ENCODE data around the gene CRK. TPM values are rescaled to one million over a fixed set of nuclear protein-coding genes. Genes with fewer than 3 reads are reported as not detected.

CRK gene
- total and polyA plus RNA-seq, 2 of the 4 experiments (the other 2 are of a cell fraction): 57.6 to 100 TPM

GRCh38 chr17:1399679-1400512 lies 56.1 kb downstream of the CRK start, which contains the start of gene YWHAE:
YWHAE (minus strand) TSS chr17:1400222; CDS start chr17:1400110, 112 bp downstream.
- dilution Hi-C loops (cut with HindIII; ENCODE audit: low sequenced_read_pairs, unreplicated experiment): no loop called here

More at GRCh38 chr17:1399679-1400512, 56.1 kb downstream of the CRK start, which contains the start of gene YWHAE:
- CTCF ChIA-PET: interaction anchor here (0.9 kb wide), 1 partner anchor 9 kb away, joined by 3 read pairs; no protein-coding TSS in a partner anchor
- H3K4me3 ChIP-seq (ENCODE audit: insufficient read depth, low read depth, low read length): peak within 1 kb of the TSS; percentile 79
- no TSS peak for BruUV-seq (replicated peaks)
- intact Hi-C loops (cut with micrococcal nuclease) (loop anchor here (2.0 to 5.0 kb wide), 3 partner anchors 35 to 57 kb away; partner anchors contain the start of gene CRK), in situ Hi-C loops (cut with MboI; ENCODE audit: low sequenced_read_pairs) (no loop called here)
- H3K27me3 ChIP-seq (ENCODE audit: control insufficient read depth, insufficient read depth, low read length): no peaks in the 10 kb centered on the region
- peak within 1 kb of the TSS; percentile 98 for H3K27ac ChIP-seq (ENCODE audit: insufficient read depth, low read length)
- H3K4me2 ChIP-seq (ENCODE audit: low read depth, low read length): peak within 1 kb of the TSS; percentile 100
- ATAC-seq (ENCODE audit: low read depth) (peak; percentile 94), DNase-seq (peak; percentile 91)
- H3K56ac ChIP-seq (ENCODE audit: extremely low read depth, insufficient read depth, low read length): peak within 1 kb of the TSS; percentile 99
- H3K4me1 ChIP-seq (ENCODE audit: control insufficient read depth, insufficient read depth, low read length): no peaks in the 10 kb centered on the region; the same call in none of the 2 replicates
- peaks cover 51% of the 10 kb centered on the region for H4K20me1 ChIP-seq (ENCODE audit: insufficient read depth, low read length)
- H2BK120ac ChIP-seq (ENCODE audit: low read depth, low read length): peak within 1 kb of the TSS; percentile 82
- POLR2A ChIA-PET (ENCODE audit: unreplicated experiment): interaction anchor here (1.7 kb wide), 1 partner anchor 9 kb away, joined by 3 read pairs; no protein-coding TSS in a partner anchor
- H3K79me1 ChIP-seq (ENCODE audit: low read depth in 1 of 2, low read length in 2 of 2): peaks cover 0 to 14% of the 10 kb centered on the region in 2 experiments; a peak in 1 of 4 replicates
- H2BK5ac ChIP-seq (ENCODE audit: low read depth, low read length, poor library complexity, severe bottlenecking): peak within 1 kb of the TSS; percentile 98
- 0% methylated on average over 43 of the region's 82 CpGs; no CpG with 5 or more reads in 1 of the 2 experiments for WGBS, 2 experiments (ENCODE audit: extremely low coverage in 2 of 2, insufficient read length in 1 of 2)
- H4K91ac ChIP-seq (ENCODE audit: insufficient read depth, low read depth, low read length): peak within 1 kb of the TSS; percentile 93
- H3K9ac ChIP-seq (ENCODE audit: low read depth, low read length): peak within 1 kb of the TSS; percentile 95
- H2BK20ac ChIP-seq (ENCODE audit: low read depth, low read length): no peak within 1 kb of the TSS
- H3K14ac ChIP-seq (replicated peaks; ENCODE audit: low read depth, low read length): peak within 1 kb of the TSS; percentile 100
- H4K8ac ChIP-seq (ENCODE audit: low read depth in 2 of 2, low read length in 2 of 2): peak within 1 kb of the TSS; percentile 95 to 99
- peak within 1 kb of the TSS; percentile 100 for H2AK5ac ChIP-seq (ENCODE audit: low read depth, low read length)
- H3K36me3 ChIP-seq (ENCODE audit: control insufficient read depth, insufficient read depth, low read length): peaks cover 4% of the 10 kb centered on the region
- peak within 1 kb of the TSS; percentile 99 for H3K4ac ChIP-seq (ENCODE audit: low read depth, low read length)
- H4K5ac ChIP-seq (ENCODE audit: low read depth, low read length): peak within 1 kb of the TSS; percentile 89
- peak; percentile 38 for TF ChIP-seq USF2 (IDR thresholded peaks at IDR 0.05; ENCODE audit: low read depth, low read length)
- peak; percentile 98 for TF ChIP-seq MXI1 (IDR thresholded peaks at IDR 0.05; ENCODE audit: borderline replicate concordance, low read depth, low read length)
- no peak for TF ChIP-seq RFX5 (IDR thresholded peaks at IDR 0.05; ENCODE audit: low read depth, low read length)
- TF ChIP-seq POLR2A (IDR thresholded peaks at IDR 0.05; ENCODE audit: low read depth, low read length): peak; percentile 95
- TF ChIP-seq MAZ (IDR thresholded peaks at IDR 0.05; ENCODE audit: borderline replicate concordance, low read depth, low read length): 0 out of 2 replicates have a peak, but pooled peaks have one; percentile 4
- TF ChIP-seq NFE2L2 (IDR thresholded peaks at IDR 0.05; ENCODE audit: low read depth, low read length): no peak
- TF ChIP-seq RAD21 (IDR thresholded peaks at IDR 0.05; ENCODE audit: low read length): peak; percentile 21; the same call in 1 of the 2 replicates
- no peak for TF ChIP-seq RCOR1 (IDR thresholded peaks at IDR 0.05; ENCODE audit: insufficient replicate concordance, low read length)
- TF ChIP-seq SMC3 (IDR thresholded peaks at IDR 0.05; ENCODE audit: low read depth, low read length): no peak
- TF ChIP-seq BHLHE40 (IDR thresholded peaks at IDR 0.05; ENCODE audit: low read depth, low read length): peak; percentile 91
- TF ChIP-seq CHD1 (IDR thresholded peaks at IDR 0.05; ENCODE audit: low read depth, low read length): peak; percentile 52; the same call in 1 of the 2 replicates
- no peaks in the 10 kb centered on the region for H3K9me3 ChIP-seq (ENCODE audit: control insufficient read depth, insufficient read depth, low read length)
- peak within 1 kb of the TSS; percentile 100 for H2AK9ac ChIP-seq (replicated peaks; ENCODE audit: low read depth, low read length, poor library complexity)
- peak within 1 kb of the TSS; percentile 100 for H3K23ac ChIP-seq (ENCODE audit: low read depth, low read length)
- H2AFZ ChIP-seq (replicated peaks; ENCODE audit: low read length, poor library complexity): peak within 1 kb of the TSS; percentile 98
- H3K18ac ChIP-seq (ENCODE audit: low read depth, low read length): peak within 1 kb of the TSS; percentile 83
- H2BK15ac ChIP-seq (ENCODE audit: low read depth, low read length): peak within 1 kb of the TSS; percentile 17; the same call in 1 of the 3 replicates
- H3K9me1 ChIP-seq (ENCODE audit: insufficient read depth, low read length): no peaks in the 10 kb centered on the region
